ENCODE measurements around the gene TCERG1.

Gene TCERG1

DNA sequence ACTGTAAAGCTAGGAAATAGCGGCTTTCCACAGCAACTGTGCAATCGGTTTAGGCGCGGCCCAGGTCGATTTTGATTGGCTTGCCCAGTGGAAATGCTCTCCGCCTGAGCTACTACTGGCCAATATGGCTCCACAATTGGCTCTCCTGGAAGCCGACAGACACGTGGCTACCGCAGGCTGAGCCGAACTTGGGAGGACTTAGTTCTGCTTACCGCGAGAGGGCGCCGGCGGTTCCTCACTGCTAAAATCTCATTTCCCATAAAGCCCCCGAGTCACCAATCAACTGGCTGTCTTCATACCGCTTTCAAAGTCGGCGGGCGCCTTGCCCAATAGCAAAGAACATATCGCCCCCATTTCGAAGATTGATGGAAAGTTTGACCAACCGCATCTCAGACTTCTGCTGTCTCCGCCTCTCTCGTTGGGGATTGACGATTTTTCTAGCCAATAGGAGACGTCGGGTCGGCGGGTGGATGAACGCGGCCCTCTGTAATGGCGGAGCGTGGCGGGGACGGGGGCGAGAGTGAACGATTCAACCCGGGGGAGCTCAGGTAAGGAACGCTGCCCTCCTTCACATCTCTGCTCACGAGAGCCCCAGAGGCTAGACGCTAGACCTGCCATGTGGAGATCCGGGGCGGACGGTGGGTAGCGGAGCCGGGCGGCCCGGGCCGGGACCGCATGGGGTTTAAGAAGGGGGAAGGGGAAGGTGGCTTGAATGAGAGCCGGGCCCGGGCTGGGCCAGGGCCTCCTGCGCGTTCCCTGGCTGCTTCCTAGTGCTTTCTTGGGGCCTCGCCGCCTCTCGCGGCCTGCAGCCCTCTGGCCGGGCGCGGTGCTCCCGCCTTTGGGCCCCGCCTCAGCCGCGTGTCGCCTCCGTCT is at the start of gene TCERG1:
TCERG1 (plus strand) TSS at position 473 of the 873 bp plus-strand sequence; CDS start at position 490, 17 bp downstream.
- Histone ChIP-seq H3K4me3 (ENCODE audit: low read depth, low read length) (peak within 1 kb of the TSS; percentile 84), H3K27me3 (ENCODE audit: control insufficient read depth, insufficient read depth, low read length) (no peaks in the 10 kb centered on the region), H3K9ac (ENCODE audit: low read depth, low read length) (peak within 1 kb of the TSS; percentile 99), H3K9me3 (ENCODE audit: control insufficient read depth, insufficient read depth, low read length) (no peaks in the 10 kb centered on the region), H3K4me1 (ENCODE audit: control insufficient read depth, insufficient read depth, low read length) (peaks cover 4% of the 10 kb centered on the region), H3K36me3 (ENCODE audit: control insufficient read depth, insufficient read depth, low read length) (no peaks in the 10 kb centered on the region)

DNA sequence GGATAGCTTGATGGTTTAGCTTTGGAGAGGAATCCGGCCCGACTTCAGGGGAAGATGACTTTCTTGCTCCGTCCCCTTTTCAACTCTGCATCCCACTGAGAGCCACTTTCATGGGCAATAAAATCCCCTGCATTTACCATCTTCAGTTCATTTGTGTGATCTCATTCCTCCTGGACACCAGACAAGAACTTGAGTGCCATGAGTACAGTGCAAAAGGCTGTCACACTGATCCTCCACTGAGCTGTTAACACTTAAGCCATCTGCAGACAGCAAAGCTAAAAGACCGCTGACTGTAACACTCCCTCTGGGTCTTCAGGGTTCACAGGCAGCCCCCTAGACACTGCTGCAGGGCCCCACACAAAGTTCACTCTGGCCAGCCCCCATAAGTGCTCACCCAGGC is 48.3 kb upstream of the TCERG1 start:
- Histone ChIP-seq H3K27me3 (ENCODE audit: control insufficient read depth, insufficient read depth, low read length) (peaks cover 3% of the 10 kb centered on the region), H3K4me3 (ENCODE audit: low read depth, low read length) (no peak overlapping the region), H3K4me1 (ENCODE audit: control insufficient read depth, insufficient read depth, low read length) (no peaks in the 10 kb centered on the region), H3K36me3 (ENCODE audit: control insufficient read depth, insufficient read depth, low read length) (no peaks in the 10 kb centered on the region), H3K9ac (ENCODE audit: low read depth, low read length) (no peak overlapping the region), H3K9me3 (ENCODE audit: control insufficient read depth, insufficient read depth, low read length) (no peaks in the 10 kb centered on the region)

DNA sequence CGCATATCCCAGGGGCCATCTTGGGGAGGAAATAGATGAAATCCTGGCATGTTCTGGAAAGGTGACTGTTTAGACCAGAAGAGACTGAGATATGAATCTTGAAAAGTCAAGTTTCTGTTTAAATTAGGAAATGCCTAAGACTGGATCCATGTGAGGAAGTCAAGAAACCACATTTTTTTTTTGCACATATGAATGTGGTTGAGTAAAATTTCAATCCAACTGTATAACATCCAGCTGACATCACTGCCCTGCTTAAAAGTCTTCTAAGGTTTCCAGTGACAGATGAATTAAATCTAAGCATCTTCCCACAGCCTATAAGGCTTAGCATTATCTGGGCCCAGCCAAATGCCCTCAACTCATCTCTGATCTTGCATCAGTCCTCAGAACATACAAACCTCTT is 47.7 kb upstream of the TCERG1 start:
- Histone ChIP-seq H3K9ac (ENCODE audit: low read depth, low read length) (no peak overlapping the region), H3K36me3 (ENCODE audit: control insufficient read depth, insufficient read depth, low read length) (no peaks in the 10 kb centered on the region), H3K4me1 (ENCODE audit: control insufficient read depth, insufficient read depth, low read length) (no peaks in the 10 kb centered on the region), H3K9me3 (ENCODE audit: control insufficient read depth, insufficient read depth, low read length) (no peaks in the 10 kb centered on the region), H3K27me3 (ENCODE audit: control insufficient read depth, insufficient read depth, low read length) (peaks cover 3% of the 10 kb centered on the region), H3K4me3 (ENCODE audit: low read depth, low read length) (no peak overlapping the region)

DNA sequence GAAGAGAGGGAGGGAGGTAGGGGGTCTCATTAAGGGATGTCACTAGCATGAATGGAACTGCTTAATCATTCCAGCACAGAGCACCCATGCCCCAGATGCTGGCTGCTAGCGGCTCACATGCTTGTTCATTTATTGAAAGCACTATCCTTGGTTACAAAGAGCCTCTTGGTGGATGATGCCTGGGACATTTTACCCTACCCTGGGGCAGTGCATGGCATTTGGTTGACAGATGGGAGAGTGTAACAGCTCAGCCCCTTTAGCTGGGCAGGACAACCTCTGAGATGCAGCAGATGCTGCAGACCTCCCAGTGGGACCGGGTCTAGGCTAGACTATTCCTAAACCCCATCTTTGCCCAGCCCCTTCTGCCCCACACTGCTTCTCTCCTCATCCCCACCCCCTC is 46.9 kb upstream of the TCERG1 start:
- Histone ChIP-seq H3K4me3 (ENCODE audit: low read depth, low read length) (no peak overlapping the region), H3K9ac (ENCODE audit: low read depth, low read length) (no peak overlapping the region), H3K9me3 (ENCODE audit: control insufficient read depth, insufficient read depth, low read length) (no peaks in the 10 kb centered on the region), H3K27me3 (ENCODE audit: control insufficient read depth, insufficient read depth, low read length) (peaks cover 3% of the 10 kb centered on the region), H3K36me3 (ENCODE audit: control insufficient read depth, insufficient read depth, low read length) (no peaks in the 10 kb centered on the region), H3K4me1 (ENCODE audit: control insufficient read depth, insufficient read depth, low read length) (no peaks in the 10 kb centered on the region)

DNA sequence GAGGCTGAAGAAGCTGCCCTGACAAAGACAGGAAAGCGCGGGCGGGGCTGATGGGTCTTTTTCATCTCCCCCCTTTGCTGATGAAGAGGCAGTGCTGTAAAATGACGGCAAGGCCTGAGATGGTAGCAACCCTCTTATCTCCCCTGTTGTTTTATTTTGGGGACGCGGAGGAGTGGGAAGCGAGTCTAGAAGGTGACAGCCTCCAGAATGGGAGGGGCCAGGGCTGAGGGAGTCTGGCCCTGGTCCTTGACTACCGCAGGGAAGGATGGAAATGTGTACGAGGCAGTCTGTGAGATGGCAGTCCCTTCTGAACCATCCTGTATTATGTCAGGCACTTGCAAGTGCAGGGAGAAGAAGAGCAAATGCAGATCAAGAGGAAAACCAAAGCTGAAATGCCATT is 46.1 kb upstream of the TCERG1 start:
- Histone ChIP-seq H3K4me1 (ENCODE audit: control insufficient read depth, insufficient read depth, low read length) (no peaks in the 10 kb centered on the region), H3K36me3 (ENCODE audit: control insufficient read depth, insufficient read depth, low read length) (no peaks in the 10 kb centered on the region), H3K27me3 (ENCODE audit: control insufficient read depth, insufficient read depth, low read length) (peaks cover 3% of the 10 kb centered on the region)

DNA sequence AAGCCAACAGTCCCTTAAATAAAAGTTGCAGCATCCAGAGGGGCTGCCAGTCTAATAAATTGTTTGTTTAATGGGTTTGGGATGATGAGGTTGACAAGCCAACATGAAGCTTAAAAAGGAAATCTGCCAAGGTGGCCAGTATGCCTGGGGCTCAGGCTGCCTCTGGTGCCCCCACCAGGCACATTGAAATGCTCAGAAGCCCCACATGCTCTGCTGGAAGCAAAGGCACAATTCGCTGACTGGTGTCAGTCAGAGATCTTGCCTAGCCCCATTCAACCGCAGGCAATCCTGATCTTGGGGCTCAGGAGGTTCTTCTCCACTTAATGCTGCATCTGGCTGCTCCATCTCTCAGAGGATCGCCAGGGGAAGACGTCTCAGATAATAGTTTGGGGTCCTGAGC is 44.2 kb upstream of the TCERG1 start:
- H3K9ac ChIP-seq (ENCODE audit: low read depth, low read length), result no peak overlapping the region
- peaks cover 3% of the 10 kb centered on the region for H3K27me3 ChIP-seq (ENCODE audit: control insufficient read depth, insufficient read depth, low read length)
- no peaks in the 10 kb centered on the region for H3K36me3 ChIP-seq (ENCODE audit: control insufficient read depth, insufficient read depth, low read length)
- H3K4me3 ChIP-seq (ENCODE audit: low read depth, low read length), result no peak overlapping the region
- H3K4me1 ChIP-seq (ENCODE audit: control insufficient read depth, insufficient read depth, low read length), result no peaks in the 10 kb centered on the region
- no peaks in the 10 kb centered on the region for H3K9me3 ChIP-seq (ENCODE audit: control insufficient read depth, insufficient read depth, low read length)

More for the DNA sequence above, 46.1 kb upstream of the TCERG1 start:
- Histone ChIP-seq H3K4me3 (ENCODE audit: low read depth, low read length) (no peak overlapping the region), H3K9ac (ENCODE audit: low read depth, low read length) (no peak overlapping the region), H3K9me3 (ENCODE audit: control insufficient read depth, insufficient read depth, low read length) (no peaks in the 10 kb centered on the region)

- no peaks in the 10 kb centered on the region for H3K4me1 ChIP-seq (ENCODE audit: control insufficient read depth, insufficient read depth, low read length)
- H3K27me3 ChIP-seq (ENCODE audit: control insufficient read depth, insufficient read depth, low read length), result no peaks in the 10 kb centered on the region
- no peak overlapping the region for H3K9ac ChIP-seq (ENCODE audit: low read depth, low read length)
- H3K36me3 ChIP-seq (ENCODE audit: control insufficient read depth, insufficient read depth, low read length), result no peaks in the 10 kb centered on the region
- H3K9me3 ChIP-seq (ENCODE audit: control insufficient read depth, insufficient read depth, low read length), result no peaks in the 10 kb centered on the region
- no peak overlapping the region for H3K4me3 ChIP-seq (ENCODE audit: low read depth, low read length)
Observed at GRCh38 chr5:146409054-146409671, 38.0 kb upstream of the TCERG1 start.

DNA sequence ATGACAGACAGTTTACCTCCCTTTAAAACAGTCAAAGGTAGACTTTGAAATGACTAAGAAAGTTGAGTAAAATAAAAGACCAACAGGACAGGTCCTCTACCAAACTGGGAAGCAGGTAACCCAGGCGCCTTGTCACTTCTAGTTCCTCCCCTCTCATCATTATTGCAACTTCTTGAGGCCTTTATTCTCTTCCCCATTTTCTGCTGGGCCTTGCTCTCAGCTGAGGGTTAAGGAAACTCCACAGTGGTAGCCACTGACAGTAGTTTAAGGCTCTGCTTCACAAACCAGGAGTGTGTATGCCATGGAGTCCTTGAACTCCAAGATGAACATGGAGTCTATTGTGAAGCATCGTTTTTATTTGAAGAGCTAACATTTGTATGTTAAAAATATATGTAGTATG is 36.9 kb upstream of the TCERG1 start:
- H3K4me1 ChIP-seq (ENCODE audit: control insufficient read depth, insufficient read depth, low read length), result no peaks in the 10 kb centered on the region
- no peak overlapping the region for H3K4me3 ChIP-seq (ENCODE audit: low read depth, low read length)
- no peaks in the 10 kb centered on the region for H3K27me3 ChIP-seq (ENCODE audit: control insufficient read depth, insufficient read depth, low read length)
- no peak overlapping the region for H3K9ac ChIP-seq (ENCODE audit: low read depth, low read length)
- no peaks in the 10 kb centered on the region for H3K9me3 ChIP-seq (ENCODE audit: control insufficient read depth, insufficient read depth, low read length)
- no peaks in the 10 kb centered on the region for H3K36me3 ChIP-seq (ENCODE audit: control insufficient read depth, insufficient read depth, low read length)

GRCh38 chr5:146419696-146420095 is 27.4 kb upstream of the TCERG1 start:
- H3K27me3 ChIP-seq (ENCODE audit: control insufficient read depth, insufficient read depth, low read length), result no peaks in the 10 kb centered on the region
- H3K4me1 ChIP-seq (ENCODE audit: control insufficient read depth, insufficient read depth, low read length), result no peaks in the 10 kb centered on the region

GRCh38 chr5:146425023-146425422 is 22.1 kb upstream of the TCERG1 start:
- Histone ChIP-seq H3K4me3 (ENCODE audit: low read depth, low read length) (no peak overlapping the region), H3K36me3 (ENCODE audit: control insufficient read depth, insufficient read depth, low read length) (no peaks in the 10 kb centered on the region), H3K9me3 (ENCODE audit: control insufficient read depth, insufficient read depth, low read length) (no peaks in the 10 kb centered on the region), H3K27me3 (ENCODE audit: control insufficient read depth, insufficient read depth, low read length) (no peaks in the 10 kb centered on the region), H3K9ac (ENCODE audit: low read depth, low read length) (no peak overlapping the region), H3K4me1 (ENCODE audit: control insufficient read depth, insufficient read depth, low read length) (peaks cover 3% of the 10 kb centered on the region)

More at GRCh38 chr5:146419696-146420095, 27.4 kb upstream of the TCERG1 start:
- Histone ChIP-seq H3K4me3 (ENCODE audit: low read depth, low read length) (no peak overlapping the region), H3K36me3 (ENCODE audit: control insufficient read depth, insufficient read depth, low read length) (no peaks in the 10 kb centered on the region), H3K9ac (ENCODE audit: low read depth, low read length) (no peak overlapping the region), H3K9me3 (ENCODE audit: control insufficient read depth, insufficient read depth, low read length) (no peaks in the 10 kb centered on the region)

GRCh38 chr5:146426305-146426704 is 20.8 kb upstream of the TCERG1 start:
- Histone ChIP-seq H3K4me3 (ENCODE audit: low read depth, low read length) (no peak overlapping the region), H3K27me3 (ENCODE audit: control insufficient read depth, insufficient read depth, low read length) (no peaks in the 10 kb centered on the region), H3K36me3 (ENCODE audit: control insufficient read depth, insufficient read depth, low read length) (no peaks in the 10 kb centered on the region), H3K9ac (ENCODE audit: low read depth, low read length) (no peak overlapping the region), H3K9me3 (ENCODE audit: control insufficient read depth, insufficient read depth, low read length) (no peaks in the 10 kb centered on the region), H3K4me1 (ENCODE audit: control insufficient read depth, insufficient read depth, low read length) (peaks cover 3% of the 10 kb centered on the region)
